Measurements from ENCODE around the gene TLE4. TPM values are rescaled to one million over a fixed set of nuclear protein-coding genes. Genes with fewer than 3 reads are reported as not detected.

TLE4 gene
- total RNA-seq, 1 donor from 2014 or later: 17.4 TPM

DNA sequence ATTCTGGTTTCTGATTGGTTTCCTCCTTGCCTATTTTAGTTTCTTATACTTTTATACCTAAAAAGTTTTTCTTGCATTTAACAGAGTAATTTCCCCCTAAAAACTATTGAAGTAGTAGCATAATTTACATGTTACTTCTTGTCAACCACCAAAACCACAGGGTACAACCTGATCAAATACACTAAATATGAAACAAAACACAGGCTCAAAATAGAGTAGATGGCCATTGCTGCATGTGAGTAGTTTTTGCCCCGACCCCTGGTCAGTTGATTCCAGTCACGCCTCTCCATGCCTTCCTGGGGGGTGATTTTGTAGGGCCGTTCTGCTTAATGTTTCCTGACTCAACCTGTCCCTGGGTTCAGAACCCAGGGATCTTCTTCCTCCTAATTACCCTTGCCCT is 101.8 kb downstream of the TLE4 start:
- intact Hi-C loops (cut with DNase I): no loop called here
- no peak for DNase-seq (ENCODE audit: low spot score)

DNA sequence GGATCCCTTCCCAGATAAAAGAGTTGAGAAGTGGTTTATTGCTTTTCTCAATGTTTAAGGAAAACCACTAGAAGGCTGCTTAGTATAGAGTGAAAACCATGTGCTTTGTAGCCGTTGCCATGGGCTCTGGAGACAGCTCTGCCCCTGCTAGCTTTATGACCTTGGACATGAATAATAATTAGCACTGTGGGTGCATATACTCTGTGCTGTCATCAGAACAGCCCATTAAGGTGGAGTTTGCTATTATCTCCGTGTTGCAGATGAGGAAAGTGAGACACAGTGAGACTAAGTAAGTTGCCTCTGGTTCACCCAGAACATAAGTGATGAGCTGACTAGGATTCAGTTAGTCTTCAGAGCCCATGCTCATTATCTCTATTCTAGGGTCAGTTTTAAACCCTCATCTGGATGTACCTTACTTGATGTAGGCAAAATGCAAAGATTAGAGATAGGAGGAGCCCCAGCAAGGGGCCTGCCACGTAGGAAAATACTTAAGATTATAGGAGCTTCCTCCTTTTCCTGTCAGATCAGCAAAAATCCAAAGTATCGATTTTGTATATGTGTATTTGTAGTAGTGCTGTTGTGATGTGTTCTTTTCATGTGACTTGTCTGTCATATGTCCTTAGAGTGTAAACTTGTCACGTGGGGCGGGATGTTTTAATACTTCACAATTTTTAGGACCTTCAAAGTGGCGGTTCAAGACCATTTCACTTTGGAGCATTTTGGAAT is 102.5 kb downstream of the TLE4 start:
- intact Hi-C loops (cut with DNase I): no loop called here
- DNase-seq (ENCODE audit: low spot score): no peak

DNA sequence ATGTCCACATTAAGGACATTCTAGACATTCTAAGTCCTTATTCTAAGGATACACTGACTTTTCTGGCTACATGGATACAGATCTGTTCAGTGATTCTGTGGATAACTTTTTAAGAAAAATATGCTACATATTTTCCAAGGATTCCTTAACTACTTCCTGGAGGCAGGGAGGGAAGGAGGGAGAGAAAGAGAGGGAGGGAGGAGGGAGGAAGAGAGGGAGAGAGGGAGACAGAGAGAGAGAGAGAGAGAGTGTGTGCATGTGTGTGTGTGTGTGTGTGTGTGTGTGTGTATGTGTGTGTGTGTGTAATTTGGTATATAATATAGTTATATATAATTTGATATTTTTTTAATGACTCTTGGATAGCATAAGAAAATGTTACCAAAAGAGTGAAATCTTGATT is 109.8 kb downstream of the TLE4 start:
- intact Hi-C loops (cut with DNase I): no loop called here

DNA sequence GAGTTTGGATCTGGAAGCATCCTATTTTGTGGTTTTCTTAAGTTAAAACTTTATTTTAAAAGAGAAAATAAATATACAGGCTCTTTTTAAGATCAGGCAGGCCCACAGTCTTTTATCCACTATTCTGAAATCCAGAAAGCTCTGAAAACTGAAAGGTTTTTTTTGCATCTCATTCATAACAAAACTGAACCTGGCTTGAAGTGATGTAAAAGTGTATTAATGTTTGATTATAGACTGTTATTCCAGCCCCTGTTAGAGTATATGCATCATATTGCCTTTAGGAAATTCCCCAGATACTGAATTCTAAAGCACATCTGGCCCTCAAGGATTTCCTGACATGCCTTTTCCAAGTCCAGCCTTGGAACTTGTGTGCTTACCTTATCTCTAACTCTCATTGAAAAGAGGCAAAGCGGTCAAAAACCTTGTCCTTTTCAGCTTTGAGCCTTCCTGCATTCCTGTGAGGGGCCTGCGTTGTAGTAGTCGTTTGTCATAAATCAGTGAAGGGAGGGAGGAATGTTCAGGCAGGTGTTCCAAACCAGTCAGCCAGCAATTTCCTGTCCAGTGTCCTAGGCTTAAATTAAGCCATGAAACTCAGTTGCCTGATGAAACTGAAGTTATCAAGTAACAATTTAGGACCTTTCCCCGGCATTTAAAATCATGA is 110.4 kb downstream of the TLE4 start:
- DNase-seq (ENCODE audit: low spot score): no peak
- intact Hi-C loops (cut with DNase I): no loop called here

More for the DNA sequence above, 109.8 kb downstream of the TLE4 start:
- no peak for DNase-seq (ENCODE audit: low spot score)

DNA sequence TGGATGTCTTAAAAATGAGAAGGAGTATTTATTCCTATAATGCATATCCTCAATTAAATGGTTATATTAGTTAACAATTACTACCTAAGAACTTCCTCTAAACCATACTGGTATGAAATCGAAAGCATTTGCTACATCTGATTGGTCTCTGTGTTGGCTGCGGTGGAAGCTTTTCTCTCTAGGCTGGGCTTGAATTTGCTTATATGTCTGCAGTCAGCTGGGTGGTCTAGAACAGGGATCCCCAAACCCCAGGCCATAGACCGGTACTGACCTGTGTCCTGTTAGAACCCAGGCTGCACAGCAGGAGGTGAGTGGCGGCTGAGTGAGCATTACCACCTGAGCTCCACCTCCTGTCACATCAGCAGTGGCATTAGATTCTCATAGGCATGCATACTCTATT is 112.3 kb downstream of the TLE4 start:
- intact Hi-C loops (cut with DNase I): no loop called here
- no peak for DNase-seq (ENCODE audit: low spot score)

DNA sequence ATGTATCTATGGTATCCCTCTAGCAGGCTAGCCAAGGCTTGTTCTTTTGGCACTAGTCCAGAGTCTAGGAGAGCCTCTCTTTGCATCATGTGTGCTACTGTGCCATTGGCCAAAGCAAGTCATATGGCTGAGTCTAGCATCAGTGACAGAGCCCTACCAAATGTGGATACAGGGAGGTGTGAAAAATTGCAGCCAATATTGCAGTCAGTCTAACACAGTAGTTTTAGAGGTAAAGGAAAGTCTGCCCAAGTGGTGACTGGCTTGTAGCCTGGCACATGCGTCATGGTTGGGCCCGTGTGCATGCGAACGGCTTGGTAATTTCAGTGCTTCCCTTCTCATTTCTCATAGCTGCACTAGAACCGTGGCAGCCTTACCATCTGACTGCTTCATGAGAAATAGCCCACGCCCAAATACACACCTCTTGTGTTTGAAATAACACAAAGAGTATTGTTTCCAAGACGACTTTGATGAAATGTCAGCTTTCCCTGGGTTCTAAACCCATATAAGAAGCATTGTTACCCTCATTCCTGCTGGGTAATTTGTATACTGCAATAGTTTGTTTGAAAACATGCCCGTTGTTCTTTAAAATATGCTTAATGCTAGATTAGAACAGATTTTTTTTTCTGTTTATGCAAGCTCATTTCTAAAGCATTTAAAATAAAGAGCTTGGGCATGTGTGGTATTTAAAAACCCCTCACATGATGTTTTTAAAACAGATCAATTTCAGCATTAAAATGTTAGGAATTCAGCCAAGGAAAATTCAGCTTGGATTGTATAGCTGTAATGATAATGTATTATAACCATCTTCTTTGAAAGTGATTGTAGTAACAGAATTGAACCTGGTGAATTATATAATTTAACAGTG is 113.2 kb downstream of the TLE4 start:
- DNase-seq (ENCODE audit: low spot score): no peak
- intact Hi-C loops (cut with DNase I): no loop called here

DNA sequence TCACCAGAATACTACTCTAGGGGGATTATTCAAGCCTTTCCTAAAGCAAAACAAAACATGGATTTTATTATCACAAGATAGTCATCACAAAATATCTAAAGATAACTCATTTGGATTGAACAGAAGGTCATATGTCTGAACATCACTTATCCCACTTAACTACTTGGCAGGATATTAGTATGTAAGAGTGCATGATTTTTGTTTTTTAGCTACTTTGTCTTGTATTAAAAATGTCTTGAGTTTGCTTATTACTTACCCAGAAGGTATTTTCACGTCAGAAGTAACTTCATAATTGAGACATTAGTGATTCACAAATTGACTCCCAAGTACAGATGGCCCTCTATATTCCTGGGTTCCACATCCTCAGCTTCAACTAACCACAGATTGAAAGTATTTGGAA is 113.8 kb downstream of the TLE4 start:
- intact Hi-C loops (cut with DNase I): no loop called here
- no peak for DNase-seq (ENCODE audit: low spot score)

DNA sequence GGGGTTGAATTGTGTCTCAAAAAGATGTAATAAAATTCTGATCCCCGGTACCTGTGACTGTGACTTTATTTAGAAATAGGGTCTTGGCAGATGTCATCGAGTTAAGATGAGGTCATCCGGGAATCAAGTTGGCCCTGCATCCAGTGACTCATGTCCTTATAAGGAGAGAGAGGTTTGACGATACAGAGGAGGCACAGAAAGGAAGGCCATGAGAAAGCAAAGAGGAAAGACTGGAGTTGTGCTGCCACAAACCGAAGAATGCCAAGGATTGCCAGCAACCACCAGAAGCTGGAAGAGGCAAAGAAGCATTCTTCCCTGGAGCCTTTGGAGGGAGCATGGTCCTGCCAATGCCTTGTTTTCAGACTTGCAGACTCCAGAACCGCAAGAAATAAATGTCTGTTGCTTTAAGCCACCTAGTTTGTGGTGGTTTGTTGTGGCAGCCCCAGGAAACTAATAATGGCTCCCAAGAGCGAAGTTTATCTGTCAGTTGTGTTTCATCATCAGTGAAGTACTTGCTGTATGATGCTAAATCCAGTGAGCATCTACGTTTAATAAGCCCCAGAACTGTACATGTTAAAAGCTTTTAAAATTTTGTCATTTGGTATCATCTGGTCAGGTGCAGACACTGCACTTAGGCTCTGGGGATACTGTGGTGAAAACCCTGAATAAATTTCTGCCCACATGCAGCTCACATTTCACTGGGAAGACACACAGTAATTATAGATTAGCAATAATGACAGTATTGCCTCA is 114.8 kb downstream of the TLE4 start:
- intact Hi-C loops (cut with DNase I): no loop called here

DNA sequence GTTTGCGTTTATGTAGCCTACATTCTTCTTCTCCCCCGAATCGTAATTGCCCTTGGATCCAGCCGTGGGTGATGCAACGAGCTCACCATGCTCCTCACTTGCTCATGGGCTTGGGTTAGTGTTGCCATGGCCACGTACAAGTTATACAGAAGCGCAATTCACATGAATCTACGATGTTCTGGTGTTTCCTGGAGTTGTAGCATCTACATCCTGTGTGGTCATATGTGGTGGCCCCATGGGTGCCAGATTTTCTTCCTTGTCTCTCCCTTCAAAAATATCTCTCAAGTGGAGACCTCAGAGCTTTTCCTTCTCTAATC is 115.3 kb downstream of the TLE4 start:
- intact Hi-C loops (cut with DNase I): no loop called here
- no peak for DNase-seq (ENCODE audit: low spot score)

More for the DNA sequence above, 114.8 kb downstream of the TLE4 start:
- DNase-seq (ENCODE audit: low spot score): no peak

DNA sequence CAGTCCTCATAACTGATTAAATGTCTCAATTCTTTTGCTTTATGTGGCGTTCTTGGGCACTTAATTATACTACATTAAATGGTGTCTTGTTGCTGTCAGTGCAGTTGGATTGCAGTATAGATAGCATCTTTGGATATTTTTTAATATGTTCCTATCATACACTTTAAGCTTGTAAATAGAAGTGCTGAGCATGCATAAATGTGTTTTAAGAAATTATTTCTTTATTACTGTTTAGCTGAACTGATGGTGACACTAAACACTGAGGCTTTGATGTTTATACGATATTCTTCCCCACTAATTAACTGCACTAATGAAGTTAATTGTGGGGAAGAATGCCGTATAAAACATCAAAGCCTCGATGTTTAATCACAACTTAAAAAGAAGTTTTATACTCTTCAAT is 116.6 kb downstream of the TLE4 start:
- intact Hi-C loops (cut with DNase I): no loop called here
- DNase-seq (ENCODE audit: low spot score): no peak

DNA sequence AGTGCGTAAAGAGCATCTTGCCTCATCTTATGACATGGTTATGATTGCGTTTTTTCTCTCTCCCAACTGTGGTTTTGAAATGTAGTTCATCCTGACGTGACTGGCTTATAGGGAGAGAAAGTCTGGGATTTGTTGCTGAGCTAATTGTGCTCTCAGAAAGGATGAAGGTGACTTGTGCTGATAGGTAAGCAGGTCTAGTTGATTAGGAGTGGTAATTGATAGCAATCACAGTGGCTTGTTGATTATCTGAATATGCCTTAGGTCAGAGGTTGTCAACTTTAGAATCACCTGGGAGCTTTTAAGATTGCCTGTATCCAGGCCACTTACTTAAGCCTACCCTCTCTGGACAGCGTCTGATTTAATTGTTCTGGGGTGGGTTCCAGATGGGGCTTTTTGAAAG is 117.8 kb downstream of the TLE4 start:
- intact Hi-C loops (cut with DNase I): no loop called here
- DNase-seq (ENCODE audit: low spot score): no peak

DNA sequence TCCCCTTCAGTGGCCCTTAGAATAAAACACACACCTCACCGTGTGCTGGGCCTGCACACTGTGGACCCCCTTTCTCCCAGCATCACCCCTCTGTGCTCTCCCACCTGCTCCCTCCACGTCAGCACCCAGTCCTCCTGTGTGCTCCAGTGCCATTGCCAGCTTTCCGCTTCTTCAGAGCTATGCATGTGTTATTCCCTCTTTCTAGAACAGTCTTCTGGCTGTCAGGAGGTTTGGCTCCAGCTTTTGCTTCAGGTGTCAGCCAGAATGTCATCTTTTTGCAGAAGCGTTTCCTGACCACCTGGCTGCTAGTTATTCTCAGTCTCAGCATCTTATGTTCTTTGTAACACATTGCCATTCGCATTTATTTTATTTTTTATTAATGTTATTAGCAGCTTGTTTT is 119.7 kb downstream of the TLE4 start:
- no peak for DNase-seq (ENCODE audit: low spot score)
- intact Hi-C loops (cut with DNase I): no loop called here

DNA sequence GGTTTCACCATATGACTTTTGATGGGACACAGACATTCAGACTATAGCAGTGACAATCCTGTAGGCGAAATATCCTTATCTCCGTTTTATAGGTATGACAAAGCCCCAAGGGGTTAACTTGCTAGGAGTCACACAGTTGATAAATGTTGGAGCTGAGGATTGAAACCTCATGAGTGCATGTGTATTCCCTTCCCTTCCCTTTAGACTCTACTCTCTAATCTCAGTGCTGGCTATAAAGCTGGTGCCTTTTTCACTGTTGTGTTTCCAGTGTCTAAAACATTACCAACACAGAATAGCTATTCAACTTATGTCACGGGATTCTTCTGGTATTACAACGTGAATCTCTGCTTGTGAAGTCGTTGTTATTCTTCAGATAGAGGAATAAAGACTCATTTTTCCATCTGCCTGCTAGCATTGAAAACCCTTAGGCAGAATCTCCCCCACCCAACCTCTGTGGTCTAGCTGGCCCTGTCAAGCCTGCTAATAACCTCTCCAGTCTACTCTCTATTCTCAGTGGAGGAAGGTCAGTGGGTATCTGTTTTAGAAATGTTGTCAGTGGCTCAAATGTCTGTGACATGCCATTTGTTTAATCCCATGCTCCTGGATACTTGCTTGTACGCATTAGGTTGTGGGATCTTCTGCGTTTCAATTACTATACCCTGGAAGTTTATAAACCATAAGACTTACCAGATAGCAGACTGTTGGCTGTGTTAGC is 121.2 kb downstream of the TLE4 start:
- DNase-seq (ENCODE audit: low spot score): no peak
- intact Hi-C loops (cut with DNase I): no loop called here

DNA sequence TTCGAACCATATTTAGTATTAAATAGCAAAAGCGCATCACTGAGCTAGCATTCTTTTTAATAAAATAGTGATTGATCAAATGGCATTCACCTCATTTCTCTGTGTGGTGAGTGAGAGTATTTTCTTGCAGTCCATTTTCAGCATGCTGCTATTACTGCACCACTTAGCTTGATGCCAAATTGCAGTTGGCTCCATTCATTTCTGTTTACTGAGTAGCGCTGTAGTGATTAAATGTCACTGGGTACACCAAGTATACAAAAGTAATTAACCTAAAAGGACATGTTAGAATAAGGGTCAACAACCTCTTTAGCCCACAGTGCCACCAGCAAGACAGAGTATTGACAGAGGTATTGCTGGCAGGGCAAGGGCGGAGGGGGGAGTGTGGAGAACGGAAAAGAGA is 122.0 kb downstream of the TLE4 start:
- DNase-seq (ENCODE audit: low spot score): no peak
- intact Hi-C loops (cut with DNase I): no loop called here

DNA sequence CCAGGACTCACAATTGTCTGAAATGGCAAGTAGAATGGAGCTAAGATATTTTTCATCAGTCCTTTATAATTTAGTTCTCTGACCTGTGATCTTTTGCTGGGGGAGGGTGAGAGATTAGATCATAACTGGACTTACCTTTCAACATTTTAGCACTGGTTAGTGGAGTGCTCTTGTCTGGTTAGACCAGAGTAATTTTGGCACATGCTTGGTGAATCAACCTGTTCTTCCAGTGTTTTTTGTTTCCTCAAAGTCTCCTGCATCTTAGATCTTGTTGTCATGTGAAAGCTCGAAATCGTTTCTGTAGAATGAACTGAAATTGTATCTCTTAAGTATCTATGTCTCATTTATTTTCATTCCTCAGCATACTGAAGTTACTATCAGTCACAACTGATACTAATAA is 122.4 kb downstream of the TLE4 start:
- intact Hi-C loops (cut with DNase I): no loop called here
- DNase-seq (ENCODE audit: low spot score): no peak

DNA sequence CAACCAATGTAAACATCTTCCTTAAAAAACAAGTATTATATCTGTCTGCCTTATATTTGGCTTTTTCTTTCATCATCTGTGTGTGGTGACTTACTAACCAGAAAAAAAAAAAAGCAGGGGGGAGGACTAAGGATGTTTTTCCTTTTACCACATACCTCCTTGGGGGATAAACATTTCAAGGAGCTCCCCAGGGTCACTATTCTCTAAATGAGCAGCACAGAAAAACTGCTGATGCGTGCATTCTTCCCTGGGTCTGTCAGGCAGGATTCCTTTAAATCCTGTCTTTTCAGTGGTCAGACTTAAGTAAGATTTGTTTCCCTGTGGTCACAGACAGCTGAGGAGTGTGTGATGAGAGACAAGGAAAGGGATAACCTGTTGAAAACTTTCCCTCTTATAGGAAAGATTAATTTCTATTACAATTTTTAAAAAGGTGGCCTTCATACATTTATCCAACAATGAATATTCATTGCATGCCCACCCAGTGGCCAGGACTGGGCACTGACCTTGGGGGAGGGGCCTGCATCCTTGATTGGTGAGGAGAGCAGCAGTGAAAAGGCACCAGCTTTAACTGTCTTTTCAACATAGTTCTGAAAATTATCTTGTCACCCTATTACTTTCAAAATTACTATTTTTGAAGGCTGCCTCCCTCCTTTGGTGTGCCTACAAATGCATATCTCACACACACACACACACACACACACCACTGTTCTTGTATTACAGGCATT is 123.1 kb downstream of the TLE4 start:
- intact Hi-C loops (cut with DNase I): no loop called here
- DNase-seq (ENCODE audit: low spot score): no peak

DNA sequence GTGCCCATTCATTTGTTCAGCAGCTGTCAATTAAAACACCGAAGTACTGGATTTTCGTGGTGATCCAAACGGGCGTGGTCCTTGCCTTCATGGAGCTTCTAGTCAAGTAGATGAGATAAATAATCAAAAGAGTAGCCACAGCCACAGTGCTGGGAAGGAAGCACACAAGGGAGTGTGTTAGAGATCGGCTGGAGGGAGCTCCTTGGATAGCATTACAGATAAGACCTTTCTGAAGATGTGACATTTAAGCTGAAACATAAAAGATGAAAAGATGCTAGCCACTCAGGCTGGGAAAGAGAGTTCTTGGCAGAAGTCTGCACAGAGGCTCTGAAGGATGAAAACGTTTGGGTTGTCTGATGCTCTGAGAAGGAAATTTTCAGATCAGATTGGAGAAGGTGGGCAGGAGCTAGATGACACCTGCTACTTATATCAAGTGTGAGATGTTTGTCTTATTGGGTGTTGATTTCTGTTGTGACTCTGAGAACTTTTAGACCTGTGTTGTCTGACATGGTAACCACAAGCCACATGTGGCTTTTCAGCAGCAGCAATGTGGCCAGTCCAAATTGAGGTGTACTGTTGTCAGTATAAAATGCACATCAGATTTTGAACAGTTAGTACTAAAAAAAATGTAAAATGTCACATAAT is 123.9 kb downstream of the TLE4 start:
- intact Hi-C loops (cut with DNase I): no loop called here
- DNase-seq (ENCODE audit: low spot score): no peak

DNA sequence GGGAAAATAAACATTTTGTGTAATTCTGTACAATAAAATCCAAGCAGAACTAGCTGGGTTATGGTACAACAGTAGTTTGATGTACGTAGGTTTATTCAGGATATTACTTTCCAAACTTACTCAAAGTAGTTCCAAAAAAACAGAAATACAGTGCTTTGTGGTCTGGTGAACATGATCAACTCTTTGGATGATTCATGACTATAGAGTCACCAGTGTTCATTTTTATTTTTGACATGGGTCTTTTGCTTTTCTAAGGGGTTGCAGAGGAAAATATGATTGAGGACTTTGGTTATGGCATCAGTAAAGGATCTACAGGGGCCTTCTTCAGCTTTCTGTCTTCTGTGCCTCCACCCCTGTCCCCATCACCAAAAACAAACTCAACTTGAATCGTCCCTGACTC is 127.2 kb downstream of the TLE4 start:
- no peak for DNase-seq (ENCODE audit: low spot score)

More for the DNA sequence above, 127.2 kb downstream of the TLE4 start:
- intact Hi-C loops (cut with DNase I): no loop called here
